GM18502 (cell line): ENCODE measurements around the gene CST9L.

Source experiments
- ATAC-seq: cut with Tn5 transposase; IDR thresholded peaks from one replicate; pipeline ENCODE4 v1.9.1; 2021; ENCODE audit warnings: mild to moderate bottlenecking; ENCODE audit not compliant: unreplicated experiment, poor library complexity

Gene CST9L

GRCh38 chr20:23548408-23548807, 19.9 kb downstream of the CST9L start:
- no peak for ATAC-seq

GRCh38 chr20:23547613-23548012, 20.7 kb downstream of the CST9L start:
- no peak for ATAC-seq

- no peak for ATAC-seq
Measured at GRCh38 chr20:23546435-23547144, 21.7 kb downstream of the CST9L start.

GRCh38 chr20:23544133-23544532, 24.2 kb downstream of the CST9L start:
- ATAC-seq: no peak

GRCh38 chr20:23542801-23543200, 25.5 kb downstream of the CST9L start:
- no peak for ATAC-seq

- no peak for ATAC-seq
Measured at GRCh38 chr20:23541776-23542175, 26.5 kb downstream of the CST9L start.

- ATAC-seq: no peak
Measured at GRCh38 chr20:23541330-23541729, 27.0 kb downstream of the CST9L start.

- ATAC-seq: no peak
Measured at GRCh38 chr20:23540624-23541023, 27.7 kb downstream of the CST9L start.

GRCh38 chr20:23537030-23537429, 31.3 kb downstream of the CST9L start:
- ATAC-seq: no peak

GRCh38 chr20:23536328-23536974, 31.8 kb downstream of the CST9L start:
- no peak for ATAC-seq

GRCh38 chr20:23534801-23535593, 33.3 kb downstream of the CST9L start:
- ATAC-seq: no peak

- ATAC-seq: no peak
Measured at GRCh38 chr20:23533161-23533560, 35.1 kb downstream of the CST9L start.

GRCh38 chr20:23532533-23532932, 35.8 kb downstream of the CST9L start:
- no peak for ATAC-seq

- peak; percentile 60 for ATAC-seq
Measured at GRCh38 chr20:23530937-23531567, 37.2 kb downstream of the CST9L start.

GRCh38 chr20:23528867-23529431, 39.3 kb downstream of the CST9L start:
- ATAC-seq: no peak

GRCh38 chr20:23526850-23527249, 41.4 kb downstream of the CST9L start:
- no peak for ATAC-seq

- ATAC-seq: no peak
Measured at GRCh38 chr20:23524146-23524545, 44.1 kb downstream of the CST9L start.

GRCh38 chr20:23520185-23520584, 48.1 kb downstream of the CST9L start:
- no peak for ATAC-seq

GRCh38 chr20:23519556-23519955, 48.7 kb downstream of the CST9L start:
- no peak for ATAC-seq

- ATAC-seq: no peak
Measured at GRCh38 chr20:23517719-23518118, 50.6 kb downstream of the CST9L start.
